ENCODE measurements around the gene ABCB11.

The ABCB11 gene

GRCh38 chr2:168903888-168904287 lies 127.2 kb downstream of the ABCB11 start:
- H3K4me2 ChIP-seq (ENCODE audit: low read length) = no peak overlapping the region
- no peaks in the 10 kb centered on the region for H3K36me3 ChIP-seq (replicated peaks; ENCODE audit: low read depth, low read length)
- H3K9ac ChIP-seq (ENCODE audit: low read length) = no peak overlapping the region
- H4K20me1 ChIP-seq (ENCODE audit: insufficient read depth, low read length) = no peaks in the 10 kb centered on the region
- H3K27me3 ChIP-seq (ENCODE audit: low read depth, low read length) = 0 out of 2 replicates have a peak, but pooled peaks cover 15% of the 10 kb centered on the region
- no peaks in the 10 kb centered on the region for H3K4me1 ChIP-seq (ENCODE audit: low read length)
- H3K9me3 ChIP-seq (ENCODE audit: insufficient read depth, low read length) = no peaks in the 10 kb centered on the region
- H3K4me3 ChIP-seq (ENCODE audit: low read length) = no peak overlapping the region
- H2AFZ ChIP-seq (ENCODE audit: low read depth, low read length) = no peak overlapping the region
- no peak overlapping the region for H3K27ac ChIP-seq (ENCODE audit: low read length)
- no peak for TF ChIP-seq EZH2phosphoT487 (IDR thresholded peaks at IDR 0.05; ENCODE audit: low read depth)
- no peak for TF ChIP-seq CTCF (IDR thresholded peaks at IDR 0.05; ENCODE audit: low read depth, low read length)
- H3K79me2 ChIP-seq (ENCODE audit: low read length) = no peaks in the 10 kb centered on the region

- Histone ChIP-seq H3K4me1 (ENCODE audit: low read length) (no peaks in the 10 kb centered on the region), H3K4me3 (ENCODE audit: low read length) (no peak within 1 kb of the TSS), H3K4me2 (ENCODE audit: low read length) (no peak within 1 kb of the TSS), H3K27me3 (ENCODE audit: low read depth, low read length) (0 out of 2 replicates have a peak, but pooled peaks cover 7% of the 10 kb centered on the region), H3K27ac (ENCODE audit: low read length) (no peak within 1 kb of the TSS), H3K9ac (ENCODE audit: low read length) (no peak within 1 kb of the TSS), H2AFZ (ENCODE audit: low read depth, low read length) (no peak within 1 kb of the TSS), H3K36me3 (replicated peaks; ENCODE audit: low read depth, low read length) (no peaks in the 10 kb centered on the region), H3K9me3 (ENCODE audit: insufficient read depth, low read length) (no peaks in the 10 kb centered on the region), H3K79me2 (ENCODE audit: low read length) (no peaks in the 10 kb centered on the region), H4K20me1 (ENCODE audit: insufficient read depth, low read length) (no peaks in the 10 kb centered on the region)
- TF ChIP-seq EZH2phosphoT487 (IDR thresholded peaks at IDR 0.05; ENCODE audit: low read depth) (no peak), CTCF (IDR thresholded peaks at IDR 0.05; ENCODE audit: low read depth, low read length) (no peak)
Observed at GRCh38 chr2:168901003-168901402, 130.1 kb downstream of the ABCB11 start, which contains the start of gene G6PC2. Gene G6PC2, plus strand, starts transcription at chr2:168901291. Its CDS starts 41 bp downstream, at chr2:168901332.

GRCh38 chr2:168897449-168897848 lies 133.7 kb downstream of the ABCB11 start:
- TF ChIP-seq CTCF (IDR thresholded peaks at IDR 0.05; ENCODE audit: low read depth, low read length) (no peak), EZH2phosphoT487 (IDR thresholded peaks at IDR 0.05; ENCODE audit: low read depth) (no peak)
- no peak overlapping the region for H2AFZ ChIP-seq (ENCODE audit: low read depth, low read length)
- no peaks in the 10 kb centered on the region for H3K4me1 ChIP-seq (ENCODE audit: low read length)
- H3K36me3 ChIP-seq (replicated peaks; ENCODE audit: low read depth, low read length) = no peaks in the 10 kb centered on the region
- H3K9me3 ChIP-seq (ENCODE audit: insufficient read depth, low read length) = no peaks in the 10 kb centered on the region
- H3K9ac ChIP-seq (ENCODE audit: low read length) = no peak overlapping the region
- H3K4me3 ChIP-seq (ENCODE audit: low read length) = no peak overlapping the region
- H3K4me2 ChIP-seq (ENCODE audit: low read length) = no peak overlapping the region
- no peak overlapping the region for H3K27ac ChIP-seq (ENCODE audit: low read length)
- H3K27me3 ChIP-seq (ENCODE audit: low read depth, low read length) = no peaks in the 10 kb centered on the region
- H3K79me2 ChIP-seq (ENCODE audit: low read length) = no peaks in the 10 kb centered on the region
- H4K20me1 ChIP-seq (ENCODE audit: insufficient read depth, low read length) = no peaks in the 10 kb centered on the region

- H3K36me3 ChIP-seq (replicated peaks; ENCODE audit: low read depth, low read length) = no peaks in the 10 kb centered on the region
- no peaks in the 10 kb centered on the region for H3K4me1 ChIP-seq (ENCODE audit: low read length)
- no peak overlapping the region for H3K27ac ChIP-seq (ENCODE audit: low read length)
- no peak overlapping the region for H3K4me3 ChIP-seq (ENCODE audit: low read length)
- H3K9ac ChIP-seq (ENCODE audit: low read length) = no peak overlapping the region
- no peak overlapping the region for H3K4me2 ChIP-seq (ENCODE audit: low read length)
- H4K20me1 ChIP-seq (ENCODE audit: insufficient read depth, low read length) = no peaks in the 10 kb centered on the region
- TF ChIP-seq EZH2phosphoT487 (IDR thresholded peaks at IDR 0.05; ENCODE audit: low read depth) = no peak
- no peak for TF ChIP-seq CTCF (IDR thresholded peaks at IDR 0.05; ENCODE audit: low read depth, low read length)
- no peaks in the 10 kb centered on the region for H3K9me3 ChIP-seq (ENCODE audit: insufficient read depth, low read length)
- no peaks in the 10 kb centered on the region for H3K27me3 ChIP-seq (ENCODE audit: low read depth, low read length)
- H2AFZ ChIP-seq (ENCODE audit: low read depth, low read length) = no peak overlapping the region
- H3K79me2 ChIP-seq (ENCODE audit: low read length) = no peaks in the 10 kb centered on the region
Observed at GRCh38 chr2:168896783-168897182, 134.3 kb downstream of the ABCB11 start.

Data from OCI-LY3 (cell line).